ENCODE data around the gene PCNP. TPM values are rescaled to one million over a fixed set of nuclear protein-coding genes. Genes with fewer than 3 reads are reported as not detected.

The PCNP gene
- total RNA-seq, 1 experiment from 2014 or later, result 216 TPM

- peaks cover 2% of the 10 kb centered on the region; the same call in 1 of the 2 replicates for H3K4me1 ChIP-seq (ENCODE audit: insufficient read depth, low read length)
- H3K4me2 ChIP-seq (ENCODE audit: insufficient read depth, insufficient read length, low read length), result no peak overlapping the region
- H2BK120ac ChIP-seq (ENCODE audit: low read depth, low read length, poor library complexity, severe bottlenecking), result no peak overlapping the region
- no peak overlapping the region for H3K56ac ChIP-seq (ENCODE audit: insufficient read length, low read depth, low read length)
- Mint-ChIP-seq H3K36me3 (ENCODE audit: insufficient read depth in 1 of 3, low read depth in 3 of 3) (peaks cover 0 to 5% (median 0%) of the 10 kb centered on the region in 3 experiments; a peak in 1 of 7 replicates), H3K27me3 (ENCODE audit: low read depth) (no peaks in the 10 kb centered on the region; the same call in 1 of the 2 replicates), H3K4me1 (peaks cover 26 to 35% of the 10 kb centered on the region in 2 experiments), H3K9me3 (no peaks in the 10 kb centered on the region), H3K4me3 (no peak overlapping the region; a peak in 1 of 5 replicates), H3K27ac (peak overlapping the region; percentile 28 to 85 (median 62); a peak in 5 of 7 replicates)
- no peaks in the 10 kb centered on the region for H3K23me2 ChIP-seq (ENCODE audit: insufficient read length, low read depth, low read length, poor library complexity, severe bottlenecking)
- TF ChIP-seq CTCF (conservative IDR thresholded peaks at IDR 0.05), result no peak
- no peak overlapping the region for H2BK5ac ChIP-seq (ENCODE audit: insufficient read length, low read length)
- no peak overlapping the region for H2BK12ac ChIP-seq (ENCODE audit: insufficient read length, low read depth, low read length)
- no peaks in the 10 kb centered on the region for H3K27me3 ChIP-seq (ENCODE audit: insufficient read depth, low read length)
- H3K79me1 ChIP-seq (ENCODE audit: insufficient read depth, low read depth, low read length, poor library complexity, severe bottlenecking), result no peaks in the 10 kb centered on the region
- no peak overlapping the region for H3K14ac ChIP-seq (ENCODE audit: insufficient read depth, low read length)
- H3K9me3 ChIP-seq (ENCODE audit: control insufficient read depth, low read depth, low read length), result no peaks in the 10 kb centered on the region
- H4K91ac ChIP-seq (ENCODE audit: insufficient read length, low read depth, low read length), result no peak overlapping the region
- no peak overlapping the region for H2BK20ac ChIP-seq (ENCODE audit: low read depth, low read length, poor library complexity, severe bottlenecking)
- no peak overlapping the region for H4K5ac ChIP-seq (ENCODE audit: insufficient read length, low read depth, low read length)
- H4K20me1 ChIP-seq (ENCODE audit: control insufficient read depth, insufficient read depth, insufficient read length), result no peaks in the 10 kb centered on the region
- H3K4ac ChIP-seq (ENCODE audit: low read depth, low read length), result no peak overlapping the region
- no peaks in the 10 kb centered on the region for H3K79me2 ChIP-seq (ENCODE audit: insufficient read depth, low read length)
- H3K23ac ChIP-seq (ENCODE audit: insufficient read length, low read depth, low read length), result no peak overlapping the region
- H2AFZ ChIP-seq (ENCODE audit: low read length), result no peak overlapping the region
- H4K8ac ChIP-seq (replicated peaks; ENCODE audit: insufficient read length, low read depth, low read length), result no peak overlapping the region
- no peak for DNase-seq
- H3K9ac ChIP-seq (ENCODE audit: extremely low read depth, insufficient read length, low read length), result no peak overlapping the region
- no peak overlapping the region for H3K27ac ChIP-seq (ENCODE audit: insufficient read length, low read depth, low read length)
- no peak overlapping the region for H3K18ac ChIP-seq (ENCODE audit: insufficient read length, low read depth, low read length)
- H3T11ph ChIP-seq (ENCODE audit: low read length), result no peak overlapping the region
- no peak overlapping the region for H2BK15ac ChIP-seq (ENCODE audit: low read depth, low read length)
- WGBS (ENCODE audit: extremely low coverage, insufficient read length, low lambda C conversion rate), result no CpG with 5 or more reads among the region's 8 CpGs
- H2AK5ac ChIP-seq (ENCODE audit: insufficient read length, low read length), result no peak overlapping the region
Measured at GRCh38 chr3:101643009-101643844, 69.2 kb downstream of the PCNP start.

Other genes starting within 250 kb of the PCNP start
- 8.0 and 8.4 TPM in 2 replicates for gene SENP7, start 61.0 kb upstream of the PCNP start, total RNA-seq (2021)
- gene TRMT10C, start 12.3 kb upstream of the PCNP start, total RNA-seq (2021), result 53.6 and 58.7 TPM in 2 replicates
- gene ZBTB11, start 103.0 kb downstream of the PCNP start, total RNA-seq (2021), result 14.8 and 15.8 TPM in 2 replicates
- 1,904 and 1,919 TPM in 2 replicates for gene RPL24, start 112.5 kb downstream of the PCNP start, total RNA-seq (2021)
- 12.4 and 13.9 TPM in 2 replicates for gene CEP97, start 150.4 kb downstream of the PCNP start, total RNA-seq (2021)
- 15.9 and 16.6 TPM in 2 replicates for gene NXPE3, start 205.0 kb downstream of the PCNP start, total RNA-seq (2021)

Measured in H9 (cell line).